ENCODE data around the gene TPRX2.

DNA sequence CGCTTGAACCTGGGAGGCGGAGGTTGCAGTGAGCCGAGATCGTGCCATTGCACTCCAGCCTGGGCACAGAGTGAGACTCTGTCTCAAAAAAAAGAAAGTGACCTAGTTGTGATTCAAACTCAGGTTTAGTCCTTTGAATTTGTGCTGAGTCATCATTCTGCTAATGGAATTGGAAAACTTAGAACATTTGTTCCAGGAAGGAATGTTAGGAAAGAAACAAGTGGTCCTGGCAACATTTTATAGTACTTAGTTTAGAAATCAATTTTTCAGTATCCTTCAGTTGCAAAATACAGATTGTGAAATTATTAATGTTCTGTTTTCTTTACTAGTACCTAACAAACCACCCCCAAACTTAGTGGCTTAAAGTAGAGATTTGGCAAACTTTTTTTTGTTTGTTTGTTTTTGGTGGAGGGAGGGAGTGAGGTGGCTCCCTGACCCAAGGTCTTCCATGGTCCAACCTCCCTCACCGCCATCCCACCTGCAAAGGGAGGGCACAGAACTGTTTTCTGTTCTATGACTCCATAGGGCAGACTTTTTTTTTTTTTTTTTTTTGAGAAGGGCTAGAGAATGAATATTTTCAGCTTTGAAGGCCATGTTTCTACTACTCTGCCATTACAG lies 36.2 kb downstream of the TPRX2 start:
- TF ChIP-seq CTCF (optimal IDR thresholded peaks at IDR 0.05 in 1 of 3, IDR thresholded peaks at IDR 0.05 in 1 of 3, conservative IDR thresholded peaks at IDR 0.05 in 1 of 3; ENCODE audit: extremely low read depth in 1 of 3, insufficient read depth in 2 of 3, low read length in 3 of 3) (no peak), EZH2 (IDR thresholded peaks at IDR 0.05; ENCODE audit: low read length) (no peak)
